Activated T-cell treated with anti-CD3 and anti-CD28 coated beads, Interleukin-2, amount 50 U/mL, for 24 hours (primary cell): Measurements from ENCODE around the gene RBM6.
"Not testable (repeated sequence)": the region's sequence is repeated elsewhere in the genome, so short reads cannot be mapped to it uniquely, and the experiment has no call there.

ENCODE experiments used
- DNase-seq: peaks from one replicate; pipeline ENCODE4 v3.0.0-alpha.2; 2020
- H3K27ac Mint-ChIP-seq: 2 replicates; pipeline ENCODE4 v1.8.0; 2020; ENCODE audit warnings: mild to moderate bottlenecking, mixed read lengths
- H3K27me3 Mint-ChIP-seq: 2 replicates; pipeline ENCODE4 v1.8.0; 2020; ENCODE audit warnings: mixed read lengths
- H3K36me3 Mint-ChIP-seq: 2 replicates; pipeline ENCODE4 v1.8.0; 2020; ENCODE audit warnings: low read depth, mixed read lengths
- H3K4me1 Mint-ChIP-seq: 2 replicates; pipeline ENCODE4 v1.8.0; 2020; ENCODE audit warnings: low read depth, mixed read lengths
- H3K4me3 Mint-ChIP-seq: 2 replicates; pipeline ENCODE4 v1.8.0; 2020; ENCODE audit warnings: mild to moderate bottlenecking, moderate library complexity, mixed read lengths
- H3K9me3 Mint-ChIP-seq: 2 replicates; pipeline ENCODE4 v1.8.0; 2020; ENCODE audit warnings: mixed read lengths

RBM6 gene

DNA sequence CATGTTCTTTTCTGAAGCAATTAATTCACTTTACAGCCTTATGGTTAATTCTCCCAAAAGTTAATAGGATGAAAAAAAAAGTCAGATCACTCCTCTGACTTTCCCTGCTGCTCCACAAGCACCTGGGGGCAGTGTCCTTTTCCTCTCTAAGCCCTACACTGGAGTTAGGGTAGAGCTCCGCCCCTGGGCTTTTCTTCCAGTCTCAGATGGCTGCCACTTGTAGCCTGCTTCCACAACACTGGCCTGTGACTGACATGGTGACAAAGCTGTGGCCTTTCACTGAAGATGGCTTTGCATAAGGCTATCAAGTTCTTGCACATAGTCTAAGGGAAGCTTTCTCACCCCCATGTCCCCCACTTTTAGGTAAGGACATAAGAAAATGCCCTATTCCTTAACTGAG, 9.0 kb upstream of the RBM6 start:
- no peak overlapping the region for H3K27ac Mint-ChIP-seq
- H3K4me3 Mint-ChIP-seq = peak overlapping the region; percentile 4
- no peak for DNase-seq
- no peaks in the 10 kb centered on the region for H3K27me3 Mint-ChIP-seq
- H3K4me1 Mint-ChIP-seq = peaks cover 30% of the 10 kb centered on the region
- H3K36me3 Mint-ChIP-seq = peaks cover 11% of the 10 kb centered on the region
- H3K9me3 Mint-ChIP-seq = no peaks in the 10 kb centered on the region

DNA sequence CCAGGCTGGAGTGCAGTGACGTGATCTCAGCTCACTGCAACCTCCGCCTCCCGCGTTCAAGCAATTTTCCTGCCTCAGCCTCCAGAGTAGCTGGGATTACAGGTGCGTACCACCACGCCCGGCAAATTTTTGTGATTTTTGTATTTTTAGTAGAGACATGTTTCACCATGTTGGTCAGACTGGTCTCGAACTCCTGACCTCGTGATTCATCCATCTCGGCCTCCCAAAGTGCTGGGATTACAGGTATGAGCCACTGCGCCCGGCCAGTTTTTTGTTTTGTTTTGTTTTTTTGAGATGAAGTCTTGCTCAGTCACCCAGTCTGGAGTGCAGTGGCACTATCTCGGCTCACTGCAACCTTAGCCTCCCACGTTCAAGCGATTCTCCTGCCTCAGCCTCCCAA, 7.7 kb upstream of the RBM6 start:
- not testable (repeated sequence) for H3K36me3 Mint-ChIP-seq, DNase-seq, H3K9me3 Mint-ChIP-seq, H3K4me3 Mint-ChIP-seq, H3K27me3 Mint-ChIP-seq, H3K27ac Mint-ChIP-seq
- H3K4me1 Mint-ChIP-seq = peaks cover 26% of the 10 kb centered on the region

DNA sequence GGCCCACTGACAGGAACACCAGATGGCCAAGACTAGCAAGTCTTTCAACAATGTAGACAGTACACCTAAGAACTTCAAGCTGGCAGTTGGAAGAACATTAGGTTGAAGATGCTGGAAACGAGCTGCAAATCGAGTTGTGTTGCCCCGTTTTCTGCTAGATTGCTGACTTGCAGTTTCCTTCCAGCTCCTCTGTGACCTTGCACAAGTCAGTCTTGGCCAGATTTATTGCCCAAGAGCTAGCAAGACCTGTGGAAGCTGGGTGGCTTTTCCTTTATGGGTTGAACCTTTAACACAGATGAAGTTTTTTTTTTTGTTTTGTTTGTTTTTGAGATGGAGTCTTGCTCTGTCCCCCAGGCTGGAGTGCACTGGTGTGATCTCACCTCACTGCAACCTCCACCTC, 2.9 kb upstream of the RBM6 start:
- Mint-ChIP-seq H3K4me1 (peaks cover 16% of the 10 kb centered on the region), H3K4me3 (no peak overlapping the region)

DNA sequence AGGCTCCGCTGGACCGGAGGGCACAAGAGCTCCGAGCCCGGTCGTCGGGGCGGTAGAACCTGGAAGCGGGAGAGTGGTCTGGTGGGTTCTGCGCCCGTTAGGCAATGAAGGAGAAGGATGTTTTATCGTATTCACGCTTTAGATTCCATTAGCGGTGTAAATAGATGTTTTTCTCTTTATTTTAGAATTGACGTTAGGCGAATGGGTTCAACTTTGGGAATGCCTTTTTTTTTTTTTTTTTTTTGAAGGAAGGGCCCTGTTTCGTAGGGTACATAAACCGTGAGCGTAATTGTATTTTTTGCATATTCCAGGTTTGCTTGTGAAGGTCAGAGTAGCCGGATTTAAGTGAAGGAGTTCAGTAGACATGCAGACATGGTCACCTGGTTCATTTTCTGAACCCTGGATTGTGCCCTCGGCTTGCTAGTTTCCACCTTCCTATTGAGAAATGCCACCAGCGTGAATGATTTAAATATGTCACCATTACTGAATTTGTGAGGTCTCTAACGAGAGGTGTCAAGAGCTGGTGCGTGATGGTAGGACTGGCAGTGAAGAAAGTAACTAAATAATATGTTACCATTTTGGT, 808 bp downstream of the RBM6 start:
- Mint-ChIP-seq H3K27me3 (no peaks in the 10 kb centered on the region), H3K36me3 (peaks cover 40% of the 10 kb centered on the region), H3K4me3 (peak overlapping the region; percentile 97), H3K9me3 (peaks cover 2% of the 10 kb centered on the region), H3K4me1 (peaks cover 39% of the 10 kb centered on the region), H3K27ac (peak overlapping the region; percentile 98)
- DNase-seq = no peak

More for the DNA sequence above, 2.9 kb upstream of the RBM6 start:
- no peaks in the 10 kb centered on the region for H3K9me3 Mint-ChIP-seq
- no peak for DNase-seq
- no peak overlapping the region for H3K27ac Mint-ChIP-seq
- peaks cover 15% of the 10 kb centered on the region for H3K36me3 Mint-ChIP-seq
- H3K27me3 Mint-ChIP-seq = no peaks in the 10 kb centered on the region

DNA sequence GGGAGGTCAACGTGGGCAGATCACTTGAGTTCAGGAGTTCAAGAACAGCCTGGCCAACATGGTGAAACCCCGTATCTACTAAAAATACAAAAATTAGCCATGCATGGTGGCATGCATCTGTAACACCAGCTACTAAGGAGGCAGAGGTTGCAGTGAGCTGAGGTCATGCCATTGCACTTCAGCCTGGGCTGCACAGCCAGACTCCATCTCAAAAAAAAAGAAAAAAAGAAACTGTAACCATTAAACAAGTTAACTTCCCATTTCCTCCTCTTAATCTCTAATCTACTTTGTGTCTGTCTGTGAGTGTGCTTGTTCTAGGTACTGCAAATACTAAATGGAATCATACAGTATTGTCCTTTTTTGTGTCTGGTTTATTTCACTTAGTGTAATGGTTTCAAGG, 2.7 kb downstream of the RBM6 start:
- Mint-ChIP-seq H3K27me3 (no peaks in the 10 kb centered on the region), H3K36me3 (peaks cover 51% of the 10 kb centered on the region), H3K4me1 (peaks cover 52% of the 10 kb centered on the region), H3K9me3 (peaks cover 2% of the 10 kb centered on the region), H3K4me3 (peak overlapping the region; percentile 4), H3K27ac (peak overlapping the region; percentile 28)
- no peak for DNase-seq

DNA sequence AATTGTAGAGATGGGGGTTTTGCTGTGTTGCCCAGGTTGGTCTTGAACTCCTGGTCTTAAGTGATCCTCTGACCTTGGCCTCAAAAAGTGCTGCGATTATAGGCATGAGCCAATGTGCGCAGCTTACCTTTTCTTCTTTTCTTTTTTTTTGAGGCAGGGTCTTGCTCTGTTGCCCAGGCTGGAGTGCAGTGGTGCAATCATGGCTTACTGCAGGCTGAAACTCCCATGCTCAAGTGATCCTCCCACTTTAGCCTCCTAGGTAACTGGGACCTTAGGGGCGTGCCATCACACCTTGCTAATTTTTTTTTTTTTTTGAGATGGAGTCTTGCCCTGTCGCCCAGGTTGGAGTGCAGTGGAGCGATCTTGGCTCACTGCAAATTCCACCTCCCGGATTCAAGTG, 13.0 kb downstream of the RBM6 start:
- DNase-seq = no peak
- no peak overlapping the region for H3K4me3 Mint-ChIP-seq
- no peaks in the 10 kb centered on the region for H3K9me3 Mint-ChIP-seq
- H3K4me1 Mint-ChIP-seq = peaks cover 25% of the 10 kb centered on the region
- H3K36me3 Mint-ChIP-seq = peaks cover 11% of the 10 kb centered on the region
- no peaks in the 10 kb centered on the region for H3K27me3 Mint-ChIP-seq
- no peak overlapping the region for H3K27ac Mint-ChIP-seq

DNA sequence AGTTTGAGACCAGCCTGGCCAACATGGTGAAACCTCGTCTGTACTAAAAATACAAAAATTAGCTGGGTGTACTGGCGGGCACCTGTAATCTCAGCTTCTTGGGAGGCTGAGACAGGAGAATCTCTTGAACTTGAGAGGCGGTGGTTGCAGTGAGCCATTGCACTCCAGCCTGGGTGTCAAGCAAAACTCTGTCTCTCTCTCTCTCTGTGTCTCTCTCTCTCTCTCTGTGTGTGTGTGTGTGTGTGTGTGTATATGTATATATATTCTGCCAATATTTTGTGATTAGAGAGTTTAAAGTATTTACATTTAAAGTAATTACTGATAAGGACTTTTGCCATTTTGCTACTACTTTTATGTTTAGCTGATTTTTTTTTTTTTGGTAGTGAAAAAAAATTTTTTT, 15.7 kb downstream of the RBM6 start:
- Mint-ChIP-seq H3K9me3 (no peaks in the 10 kb centered on the region), H3K36me3 (peaks cover 21% of the 10 kb centered on the region), H3K4me3 (no peak overlapping the region), H3K27me3 (no peaks in the 10 kb centered on the region), H3K4me1 (peaks cover 26% of the 10 kb centered on the region), H3K27ac (no peak overlapping the region)
- DNase-seq = no peak

DNA sequence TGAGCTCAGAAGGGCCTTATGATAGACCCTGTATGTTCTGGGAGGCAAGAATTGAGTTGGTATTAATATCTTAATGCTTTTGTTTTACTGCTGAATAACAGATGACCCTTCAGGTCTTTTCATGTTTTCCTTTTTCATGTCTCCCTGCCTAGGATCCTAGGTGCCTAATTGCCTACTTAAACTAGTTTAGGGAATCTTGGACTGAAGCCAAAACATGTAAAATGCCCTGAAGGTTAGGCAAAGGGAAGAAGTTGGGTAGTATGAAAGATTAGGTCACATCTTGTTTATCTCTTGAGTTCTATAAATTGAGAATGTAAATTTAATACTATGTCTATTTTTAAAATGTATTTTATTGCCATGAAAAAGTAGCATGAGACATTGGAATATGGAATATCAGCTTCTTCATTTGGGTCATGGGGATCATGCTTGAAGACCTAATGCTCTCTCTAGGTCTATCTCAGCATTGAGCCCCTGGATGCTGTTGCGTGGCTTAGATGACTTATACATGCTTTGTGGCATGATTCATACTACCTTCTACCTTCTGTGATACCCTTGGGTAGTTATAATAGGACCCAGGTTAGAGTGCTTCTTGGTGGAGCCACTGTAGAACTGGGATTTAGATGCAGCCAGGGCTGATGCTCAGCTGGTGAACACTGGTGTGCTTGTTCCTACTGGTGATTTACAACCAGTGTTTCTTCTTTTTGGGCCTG, 26.4 kb downstream of the RBM6 start:
- no peak for DNase-seq
- no peaks in the 10 kb centered on the region for H3K9me3 Mint-ChIP-seq
- H3K4me1 Mint-ChIP-seq = peaks cover 5% of the 10 kb centered on the region
- H3K27me3 Mint-ChIP-seq = no peaks in the 10 kb centered on the region
- peaks cover 62% of the 10 kb centered on the region for H3K36me3 Mint-ChIP-seq
- no peak overlapping the region for H3K4me3 Mint-ChIP-seq
- no peak overlapping the region for H3K27ac Mint-ChIP-seq

DNA sequence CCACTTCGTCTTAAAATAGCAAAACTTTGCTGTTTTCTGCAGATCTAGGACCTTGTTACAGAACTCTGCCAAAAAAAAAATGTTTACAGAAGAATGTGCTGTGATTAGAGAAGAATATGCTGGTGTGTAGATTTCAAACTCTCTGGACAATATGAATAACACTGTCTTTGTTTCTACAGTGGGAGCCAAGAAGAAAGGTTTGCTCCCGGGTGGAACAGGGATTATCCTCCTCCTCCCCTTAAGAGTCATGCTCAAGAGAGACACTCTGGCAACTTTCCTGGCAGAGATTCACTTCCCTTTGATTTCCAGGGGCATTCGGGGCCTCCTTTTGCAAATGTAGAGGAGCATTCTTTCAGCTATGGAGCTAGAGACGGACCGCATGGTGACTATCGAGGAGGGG, 27.3 kb downstream of the RBM6 start:
- H3K4me1 Mint-ChIP-seq = peaks cover 5% of the 10 kb centered on the region
- peaks cover 69% of the 10 kb centered on the region for H3K36me3 Mint-ChIP-seq
- H3K27ac Mint-ChIP-seq = no peak overlapping the region
- H3K4me3 Mint-ChIP-seq = no peak overlapping the region
- H3K9me3 Mint-ChIP-seq = no peaks in the 10 kb centered on the region
- no peaks in the 10 kb centered on the region for H3K27me3 Mint-ChIP-seq
- DNase-seq = no peak

DNA sequence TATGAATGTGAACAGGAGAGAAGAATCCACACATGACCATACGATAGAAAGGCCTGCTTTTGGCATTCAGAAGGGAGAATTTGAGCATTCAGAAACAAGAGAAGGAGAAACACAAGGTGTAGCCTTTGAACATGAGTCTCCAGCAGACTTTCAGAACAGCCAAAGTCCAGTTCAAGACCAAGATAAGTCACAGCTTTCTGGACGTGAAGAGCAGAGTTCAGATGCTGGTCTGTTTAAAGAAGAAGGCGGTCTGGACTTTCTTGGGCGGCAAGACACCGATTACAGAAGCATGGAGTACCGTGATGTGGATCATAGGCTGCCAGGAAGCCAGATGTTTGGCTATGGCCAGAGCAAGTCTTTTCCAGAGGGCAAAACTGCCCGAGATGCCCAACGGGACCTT, 28.4 kb downstream of the RBM6 start:
- peaks cover 5% of the 10 kb centered on the region for H3K4me1 Mint-ChIP-seq
- no peak overlapping the region for H3K4me3 Mint-ChIP-seq
- no peaks in the 10 kb centered on the region for H3K27me3 Mint-ChIP-seq
- H3K27ac Mint-ChIP-seq = no peak overlapping the region
- no peaks in the 10 kb centered on the region for H3K9me3 Mint-ChIP-seq
- peaks cover 75% of the 10 kb centered on the region for H3K36me3 Mint-ChIP-seq
- no peak for DNase-seq

DNA sequence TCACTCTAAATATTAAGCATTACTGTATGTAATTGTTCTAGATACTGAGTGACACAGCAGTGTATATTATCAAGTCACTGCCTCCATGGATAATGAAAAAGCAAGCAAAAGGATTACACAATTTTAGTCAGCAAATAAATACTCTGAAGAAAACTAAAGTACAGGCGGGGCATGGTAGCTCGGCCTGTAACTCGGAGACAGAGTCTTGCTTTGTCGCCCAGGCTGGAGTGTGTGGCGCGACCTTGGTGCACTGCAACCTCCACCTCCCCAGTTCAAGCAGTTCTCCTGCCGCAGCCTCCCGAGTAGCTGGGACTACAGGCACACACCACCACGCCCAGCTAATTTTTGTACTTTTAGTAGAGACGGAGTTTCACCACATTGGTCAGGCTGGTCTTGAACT, 32.7 kb downstream of the RBM6 start:
- Mint-ChIP-seq H3K36me3 (peaks cover 59% of the 10 kb centered on the region), H3K27me3 (no peaks in the 10 kb centered on the region), H3K27ac (no peak overlapping the region), H3K4me1 (peaks cover 3% of the 10 kb centered on the region), H3K4me3 (no peak overlapping the region), H3K9me3 (no peaks in the 10 kb centered on the region)
- no peak for DNase-seq

DNA sequence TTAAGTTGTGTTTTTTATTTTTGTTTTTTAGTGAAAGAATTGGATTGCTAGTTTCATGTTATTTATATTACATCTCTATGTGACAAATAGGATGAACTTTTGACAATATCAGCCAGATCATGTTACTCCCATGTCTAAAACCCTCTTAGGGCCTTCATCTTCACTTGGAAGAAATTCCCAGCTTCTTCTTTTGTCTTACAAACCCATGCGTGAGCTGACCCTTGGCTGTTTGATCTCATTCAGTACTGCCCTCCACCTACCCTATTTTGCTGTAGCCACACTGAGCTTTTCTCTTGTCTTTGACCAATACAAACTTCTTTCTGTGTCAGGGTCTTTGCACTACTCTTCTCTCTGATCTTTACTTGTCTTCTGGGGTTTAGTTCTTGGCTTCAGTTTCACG, 37.0 kb downstream of the RBM6 start:
- peaks cover 40% of the 10 kb centered on the region for H3K36me3 Mint-ChIP-seq
- no peak overlapping the region for H3K27ac Mint-ChIP-seq
- no peaks in the 10 kb centered on the region for H3K27me3 Mint-ChIP-seq
- H3K4me1 Mint-ChIP-seq = peaks cover 1% of the 10 kb centered on the region
- no peaks in the 10 kb centered on the region for H3K9me3 Mint-ChIP-seq
- no peak for DNase-seq
- H3K4me3 Mint-ChIP-seq = no peak overlapping the region

DNA sequence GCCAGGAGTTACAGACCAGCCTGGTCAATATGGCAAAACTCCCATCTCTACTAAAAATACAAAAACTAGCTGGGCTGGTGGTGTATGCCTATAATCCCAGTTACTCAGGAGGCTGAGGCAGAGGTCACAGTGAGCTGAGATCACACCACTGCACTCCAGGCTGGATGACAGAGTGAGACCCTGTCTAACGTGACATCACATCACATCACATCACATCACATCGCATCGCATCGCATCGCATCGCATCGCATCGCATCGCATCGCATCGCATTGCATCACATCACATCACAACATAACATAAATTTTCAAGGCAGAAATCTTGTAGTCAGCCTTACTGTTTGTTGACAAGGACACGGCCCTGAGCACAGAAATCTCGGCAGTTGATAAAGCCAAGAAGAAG, 44.4 kb downstream of the RBM6 start:
- Mint-ChIP-seq H3K36me3 (peaks cover 57% of the 10 kb centered on the region), H3K4me1 (no peaks in the 10 kb centered on the region), H3K4me3 (no peak overlapping the region), H3K27ac (no peak overlapping the region), H3K9me3 (no peaks in the 10 kb centered on the region), H3K27me3 (no peaks in the 10 kb centered on the region)
- no peak for DNase-seq

DNA sequence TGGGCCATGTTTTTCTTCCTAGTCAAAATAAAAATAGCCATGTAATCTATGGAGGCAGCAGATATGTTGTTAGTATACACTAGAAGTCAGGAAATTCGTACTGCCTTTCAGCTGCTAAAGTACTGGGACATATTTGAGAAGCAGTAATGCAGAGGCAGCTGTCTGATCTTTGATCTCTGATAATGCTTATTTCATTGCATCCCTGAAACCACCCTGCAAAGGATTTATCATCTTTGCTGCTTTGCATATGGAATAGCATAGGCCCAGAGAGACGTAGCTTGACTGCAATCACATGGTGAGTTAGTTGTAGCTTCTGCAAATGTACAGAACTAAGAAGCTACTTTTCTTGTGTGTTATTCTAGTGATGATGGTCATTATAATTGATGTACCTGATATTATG, 52.4 kb downstream of the RBM6 start:
- Mint-ChIP-seq H3K27ac (no peak overlapping the region), H3K36me3 (peaks cover 57% of the 10 kb centered on the region), H3K4me3 (no peak overlapping the region), H3K9me3 (no peaks in the 10 kb centered on the region), H3K4me1 (peaks cover 7% of the 10 kb centered on the region), H3K27me3 (no peaks in the 10 kb centered on the region)
- no peak for DNase-seq

DNA sequence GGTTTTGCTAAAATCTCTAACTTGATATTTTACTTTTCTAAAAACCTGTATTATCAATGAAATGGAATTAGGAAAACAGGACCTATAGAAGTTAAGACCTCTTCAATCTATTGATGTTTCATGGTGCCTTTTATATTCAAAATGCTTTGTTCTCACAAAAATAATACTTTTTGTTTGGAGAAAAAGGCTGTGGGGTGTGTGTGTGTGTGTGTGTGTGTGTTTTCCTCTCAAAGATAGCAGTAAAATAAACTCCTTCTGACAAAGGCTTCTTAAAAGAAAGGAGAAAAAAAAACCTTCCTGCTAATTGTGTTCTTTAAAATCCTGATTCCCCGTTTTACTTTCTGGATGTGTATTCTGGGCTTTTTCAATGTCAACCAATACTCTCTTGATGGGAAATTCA, 54.5 kb downstream of the RBM6 start:
- no peaks in the 10 kb centered on the region for H3K27me3 Mint-ChIP-seq
- H3K4me3 Mint-ChIP-seq = no peak overlapping the region
- H3K36me3 Mint-ChIP-seq = peaks cover 55% of the 10 kb centered on the region
- DNase-seq = no peak
- H3K4me1 Mint-ChIP-seq = peaks cover 21% of the 10 kb centered on the region
- H3K9me3 Mint-ChIP-seq = no peaks in the 10 kb centered on the region
- H3K27ac Mint-ChIP-seq = no peak overlapping the region

DNA sequence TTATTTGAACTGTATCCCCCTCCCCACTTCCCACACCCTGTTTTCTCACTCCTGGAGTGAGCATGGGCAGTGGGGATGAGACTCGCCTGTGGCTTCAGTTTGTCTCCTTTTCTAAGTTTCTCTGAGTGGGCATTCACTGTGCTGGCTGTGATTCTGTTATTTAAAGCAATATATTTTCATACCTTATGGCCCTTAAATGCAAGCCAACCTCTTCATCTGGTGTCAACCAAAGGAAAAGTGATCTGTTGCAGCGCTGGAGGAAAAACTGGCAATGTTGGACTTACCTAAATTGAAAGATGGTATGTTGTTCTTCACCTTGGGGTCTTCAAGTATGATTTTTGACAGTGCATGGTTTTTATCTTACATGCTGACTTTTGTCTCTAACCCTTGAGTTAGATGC, 56.1 kb downstream of the RBM6 start:
- no peak overlapping the region for H3K4me3 Mint-ChIP-seq
- H3K27ac Mint-ChIP-seq = no peak overlapping the region
- peaks cover 19% of the 10 kb centered on the region for H3K4me1 Mint-ChIP-seq
- no peak for DNase-seq
- H3K9me3 Mint-ChIP-seq = no peaks in the 10 kb centered on the region
- peaks cover 59% of the 10 kb centered on the region for H3K36me3 Mint-ChIP-seq
- H3K27me3 Mint-ChIP-seq = no peaks in the 10 kb centered on the region
